NCI-H526 treated with DMSO at 0.1 percent for 48 hours (cell line): ENCODE data around the gene THBD.

Source experiments
- DNase-seq: peaks from one replicate; lab custom pipeline; 2025; lab: John Stamatoyannopoulos, UW

Gene THBD

DNA sequence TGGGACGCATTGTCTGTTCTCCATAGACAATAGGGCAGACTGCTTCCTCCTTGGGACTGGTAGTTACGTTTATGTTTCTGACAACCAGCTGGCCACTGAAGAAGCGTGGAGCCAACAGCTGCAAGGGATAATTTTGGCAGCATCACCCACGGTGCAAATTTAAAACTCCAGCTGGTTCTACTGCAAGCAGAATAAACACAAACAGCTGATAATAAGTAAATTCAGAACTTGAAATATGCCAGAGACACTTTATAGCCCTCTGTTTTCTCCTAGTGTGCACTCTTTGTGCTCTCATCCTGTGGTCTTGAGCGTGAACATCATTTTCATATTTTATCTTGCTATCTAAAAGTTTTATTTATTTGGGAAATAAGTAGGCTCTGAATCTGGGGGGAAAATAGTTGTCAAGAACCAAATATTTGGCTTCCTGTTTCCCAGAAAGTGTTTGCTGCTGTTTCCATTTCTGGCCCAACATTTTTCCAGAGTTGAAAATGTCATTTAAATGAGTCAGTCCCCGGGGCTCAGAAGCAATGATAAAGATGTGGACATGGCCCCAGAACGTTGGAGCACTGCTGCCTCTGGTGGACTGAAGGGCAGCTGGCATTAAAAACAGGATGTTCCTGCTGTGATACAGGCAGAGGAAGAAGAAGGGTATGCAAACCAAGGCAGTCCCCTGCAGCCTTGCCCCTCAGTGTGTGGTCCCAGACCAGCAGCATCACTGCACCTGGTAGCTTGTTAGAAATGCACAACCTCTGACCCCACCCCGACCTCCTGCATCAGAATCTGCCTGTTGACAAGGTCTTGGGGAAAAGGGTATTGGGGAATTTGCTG lies 12.5 kb upstream of the THBD start:
- no peak for DNase-seq

DNA sequence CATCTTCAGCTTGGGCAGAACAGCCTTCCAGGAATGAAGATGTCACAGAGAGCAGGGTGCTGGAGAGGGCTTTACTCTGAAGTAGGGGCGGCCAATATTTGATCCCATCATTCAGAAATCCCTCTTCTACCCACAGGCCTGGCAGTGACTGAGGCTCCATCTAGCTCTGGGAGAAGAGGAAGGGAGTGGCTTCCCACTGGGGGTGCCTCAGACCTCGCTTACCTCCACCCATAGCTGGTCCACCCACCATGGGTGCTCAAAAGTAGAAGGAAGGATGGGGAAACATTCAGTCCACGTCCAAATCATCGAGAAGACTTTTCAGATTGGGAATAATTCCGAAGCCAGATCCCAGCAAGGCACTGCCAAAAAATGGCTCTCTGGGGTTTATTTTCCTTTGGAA lies 11.8 kb upstream of the THBD start:
- DNase-seq = no peak

DNA sequence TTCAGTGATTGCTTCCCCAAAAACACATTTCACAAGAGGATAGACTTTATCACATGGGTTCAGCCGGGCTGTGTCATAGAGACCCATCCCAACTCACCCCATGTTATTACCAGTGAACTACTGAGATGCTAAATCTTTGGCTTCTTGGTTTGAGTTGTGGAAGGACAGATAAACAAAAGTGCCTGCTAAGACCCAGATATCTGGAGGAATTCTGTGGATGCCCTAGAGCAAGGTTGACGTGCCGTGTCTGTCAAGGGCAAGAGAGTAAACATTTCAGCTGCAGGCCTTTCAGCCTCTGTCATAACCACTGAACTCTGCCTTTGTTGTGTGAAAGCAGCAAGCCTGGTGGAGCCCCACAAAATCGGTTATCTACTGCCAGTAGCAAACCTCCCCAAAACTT lies 11.2 kb upstream of the THBD start:
- no peak for DNase-seq

DNA sequence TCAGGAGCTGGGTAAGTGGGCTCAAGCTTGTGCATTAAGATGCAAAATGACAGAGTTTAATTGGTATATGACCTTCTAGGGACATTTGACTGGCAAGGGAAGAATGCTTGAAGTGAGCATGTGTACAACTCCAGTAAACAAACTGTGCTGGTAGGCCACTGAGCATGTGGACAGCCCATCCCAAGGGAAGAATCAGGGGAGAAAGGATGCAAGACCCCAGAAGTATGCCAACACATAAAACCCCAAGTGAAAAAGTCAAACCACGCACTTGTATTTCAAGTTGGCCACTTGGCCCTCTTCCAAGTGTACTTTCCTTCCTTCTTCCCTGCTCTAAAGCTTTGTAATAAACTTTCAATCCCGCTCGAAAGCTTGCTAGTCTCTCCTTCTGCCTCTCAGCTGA lies 10.4 kb upstream of the THBD start:
- DNase-seq = no peak

DNA sequence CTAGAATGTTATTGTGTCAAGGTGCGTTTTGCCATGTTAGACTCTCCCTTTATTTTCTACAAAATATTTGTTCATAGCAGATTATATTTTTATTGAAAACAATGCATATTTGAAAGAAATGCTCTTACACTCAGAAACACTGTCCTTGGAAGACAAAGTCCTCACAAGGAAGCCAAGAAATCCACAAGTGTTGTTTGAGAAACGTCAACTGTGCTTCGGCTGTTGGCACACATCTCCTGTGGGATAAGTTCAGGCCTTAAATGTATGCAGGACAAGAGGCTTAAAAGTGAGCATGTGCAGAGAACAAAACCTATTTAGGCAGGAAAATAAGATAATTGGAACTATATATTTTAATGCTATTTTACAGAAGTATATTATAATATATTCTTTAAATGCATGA lies 9.5 kb upstream of the THBD start:
- DNase-seq = no peak

DNA sequence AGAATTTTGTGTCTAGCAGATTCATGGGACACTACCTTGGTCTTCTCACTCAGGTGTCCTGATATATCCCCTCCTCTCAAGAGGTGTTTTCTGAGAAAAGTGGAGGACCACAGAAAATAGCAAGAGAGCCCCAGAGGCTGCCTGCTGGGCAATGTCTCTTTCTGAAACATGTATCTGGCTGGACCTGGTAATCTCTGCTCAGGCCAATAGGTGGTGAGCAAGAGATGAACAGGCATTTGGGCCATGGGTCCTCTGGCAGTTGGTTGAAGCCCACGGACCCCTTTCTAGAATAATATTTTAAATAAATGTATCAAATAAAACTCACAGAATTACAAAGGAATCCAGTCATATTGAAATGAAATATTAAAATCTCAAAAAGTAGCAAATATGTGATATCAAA lies 8.8 kb upstream of the THBD start:
- no peak for DNase-seq

DNA sequence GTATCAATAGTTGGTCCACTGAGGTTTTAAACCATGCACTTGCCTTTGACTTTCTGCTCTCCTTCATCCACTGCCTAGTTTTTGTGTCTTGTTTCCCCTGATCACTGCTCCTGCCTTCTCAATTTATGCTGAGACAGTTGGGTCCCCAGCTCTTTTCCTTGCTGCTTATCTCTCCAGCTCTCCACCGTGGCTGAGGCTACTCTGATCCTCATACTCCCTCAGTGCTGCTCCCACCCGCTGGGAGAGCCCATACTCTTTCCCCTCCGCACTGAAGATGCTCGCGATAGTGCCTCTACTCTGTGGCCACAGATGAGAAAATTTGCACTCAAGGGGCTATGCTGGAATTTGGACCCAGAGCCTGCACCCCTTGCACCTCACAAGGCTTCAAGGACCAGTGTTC lies 3.4 kb upstream of the THBD start:
- DNase-seq = no peak

DNA sequence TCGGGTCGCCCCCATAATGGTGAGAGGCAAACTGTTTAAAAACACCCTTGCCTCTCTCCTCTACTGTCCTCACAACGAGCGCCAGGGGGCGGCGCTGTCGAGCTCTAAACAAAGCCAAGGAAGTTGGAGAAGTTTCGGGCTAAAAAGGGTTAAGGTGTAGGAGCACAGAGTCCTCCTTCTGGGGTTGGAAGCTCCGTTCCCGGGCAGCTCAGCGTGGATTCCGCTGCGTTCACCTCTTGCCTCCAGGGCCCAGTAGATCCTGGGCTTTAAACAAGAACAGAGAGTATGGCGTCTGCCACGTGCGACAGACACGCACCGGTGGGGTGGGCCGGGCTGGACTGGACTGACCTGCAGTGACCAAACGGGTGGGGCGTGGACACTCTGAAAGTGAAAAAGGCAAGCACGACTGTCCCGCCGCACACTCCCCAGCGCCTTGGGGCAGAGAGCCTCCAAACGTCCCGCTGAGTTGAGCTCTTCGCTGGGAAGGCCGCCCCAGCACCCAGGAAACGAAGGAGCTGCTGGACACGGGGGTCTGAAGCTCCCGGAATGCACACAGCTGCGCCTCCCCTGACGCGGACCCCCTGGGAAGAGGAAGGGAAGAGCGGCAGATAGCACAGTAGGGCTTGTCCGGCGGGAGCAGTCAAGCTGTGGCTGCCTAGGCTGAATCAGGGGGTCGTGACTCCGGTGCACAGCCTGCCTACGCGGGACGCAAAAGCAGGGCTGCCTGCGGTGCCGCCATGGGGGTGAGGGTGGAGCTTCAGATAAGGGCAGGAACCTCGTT lies 1.6 kb upstream of the THBD start:
- DNase-seq = no peak

DNA sequence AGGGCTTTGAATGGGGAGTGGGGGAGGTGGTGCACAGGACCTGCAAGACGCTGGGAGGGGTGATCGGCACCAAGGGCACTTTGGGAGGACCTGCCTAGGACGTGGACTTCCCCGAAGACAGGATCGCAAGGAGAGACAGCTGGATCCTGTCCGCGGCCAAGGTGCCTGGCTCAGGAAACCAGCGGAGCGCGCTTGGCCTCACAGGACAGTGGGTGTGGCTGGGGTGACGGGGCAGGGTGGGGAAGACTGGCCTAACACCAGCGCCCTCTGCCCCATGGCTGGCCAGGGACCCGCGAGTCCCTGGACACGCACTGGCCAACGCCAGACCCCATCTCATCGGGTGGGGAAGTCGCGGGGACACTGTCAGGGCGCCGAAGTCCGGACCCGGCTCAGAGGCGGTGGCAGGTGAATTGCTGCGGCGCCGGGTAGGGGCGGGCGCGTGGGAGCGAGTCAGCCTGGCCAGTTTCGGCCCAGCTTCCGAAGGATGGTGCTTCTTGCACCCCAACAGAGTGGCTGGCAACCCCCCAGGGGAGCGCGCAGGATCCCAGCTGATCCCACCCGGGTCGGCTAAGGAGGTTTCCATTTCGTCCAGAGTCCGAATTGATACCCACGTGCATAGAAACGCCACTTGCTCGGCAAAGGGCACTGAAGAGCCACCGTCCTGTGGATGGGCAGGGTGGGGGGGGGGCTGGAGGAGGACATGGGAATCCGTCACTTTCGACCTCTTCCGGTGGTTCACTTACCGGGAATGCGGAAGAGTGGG lies 785 bp upstream of the THBD start:
- DNase-seq = no peak

DNA sequence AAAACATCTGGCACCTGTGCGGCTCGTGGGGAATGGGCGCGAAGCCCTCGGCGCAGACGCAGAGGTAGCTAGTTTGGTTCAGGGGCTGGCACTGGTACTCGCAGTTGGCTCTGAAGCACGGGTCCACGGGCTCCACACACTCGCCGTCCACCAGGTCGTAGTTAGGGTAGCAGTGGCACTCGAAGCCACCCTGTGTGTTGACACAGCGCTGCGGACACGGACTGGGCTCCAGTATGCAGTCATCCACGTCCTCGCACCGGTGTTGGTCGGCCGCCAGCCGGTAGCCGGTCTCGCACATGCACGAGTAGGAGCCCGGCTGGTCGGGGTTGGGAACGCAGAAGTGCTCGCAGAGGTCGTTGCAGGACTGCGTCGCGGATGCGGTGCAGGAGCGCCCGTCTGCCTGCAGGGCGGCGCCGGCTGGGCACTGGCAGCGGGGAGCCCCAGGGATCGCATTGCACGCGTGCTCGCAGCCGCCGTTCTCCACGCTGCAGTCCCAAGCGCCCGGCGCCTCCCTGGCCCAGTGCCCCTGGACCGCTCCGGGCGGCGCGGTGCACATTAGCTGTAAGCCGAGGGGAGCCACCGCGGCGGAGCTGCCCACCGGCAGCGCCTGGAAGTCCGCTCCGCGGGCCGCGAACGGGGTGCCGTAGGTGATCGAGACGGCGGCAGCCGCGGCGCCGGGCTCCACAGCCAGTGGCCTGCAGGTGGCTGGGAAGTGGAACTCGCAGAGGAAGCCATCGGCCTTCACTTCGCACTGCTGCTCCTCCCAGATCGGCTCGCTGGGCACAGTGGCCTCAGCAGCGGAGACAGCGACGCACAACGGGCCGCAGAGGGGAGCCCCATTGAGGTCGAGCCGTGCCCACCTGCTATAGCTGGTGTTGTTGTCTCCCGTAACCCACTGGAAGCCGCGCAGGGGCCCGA lies 930 bp downstream of the THBD start:
- DNase-seq = peak; percentile 9

DNA sequence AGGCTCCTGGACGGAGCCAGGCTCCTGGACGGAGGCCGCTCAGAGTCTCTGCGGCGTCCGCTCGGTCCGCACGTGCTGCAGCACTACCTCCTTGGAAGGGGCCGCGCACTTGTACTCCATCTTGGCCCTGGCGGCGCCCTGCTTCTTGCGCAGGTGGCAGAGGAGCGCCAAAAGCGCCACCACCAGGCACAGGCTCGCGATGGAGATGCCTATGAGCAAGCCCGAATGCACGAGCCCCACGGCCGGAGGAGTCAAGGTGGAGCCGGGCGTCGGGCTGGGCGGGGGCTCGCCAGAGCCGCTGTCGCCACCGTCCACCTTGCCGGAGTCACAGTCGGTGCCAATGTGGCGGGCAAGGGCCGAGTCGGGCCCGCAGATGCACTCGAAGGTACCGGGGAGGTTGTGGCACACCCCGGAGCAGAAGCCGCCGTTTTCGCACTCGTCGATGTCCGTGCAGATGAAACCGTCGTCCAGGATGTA lies 1.7 kb downstream of the THBD start:
- peak; percentile 4 for DNase-seq

DNA sequence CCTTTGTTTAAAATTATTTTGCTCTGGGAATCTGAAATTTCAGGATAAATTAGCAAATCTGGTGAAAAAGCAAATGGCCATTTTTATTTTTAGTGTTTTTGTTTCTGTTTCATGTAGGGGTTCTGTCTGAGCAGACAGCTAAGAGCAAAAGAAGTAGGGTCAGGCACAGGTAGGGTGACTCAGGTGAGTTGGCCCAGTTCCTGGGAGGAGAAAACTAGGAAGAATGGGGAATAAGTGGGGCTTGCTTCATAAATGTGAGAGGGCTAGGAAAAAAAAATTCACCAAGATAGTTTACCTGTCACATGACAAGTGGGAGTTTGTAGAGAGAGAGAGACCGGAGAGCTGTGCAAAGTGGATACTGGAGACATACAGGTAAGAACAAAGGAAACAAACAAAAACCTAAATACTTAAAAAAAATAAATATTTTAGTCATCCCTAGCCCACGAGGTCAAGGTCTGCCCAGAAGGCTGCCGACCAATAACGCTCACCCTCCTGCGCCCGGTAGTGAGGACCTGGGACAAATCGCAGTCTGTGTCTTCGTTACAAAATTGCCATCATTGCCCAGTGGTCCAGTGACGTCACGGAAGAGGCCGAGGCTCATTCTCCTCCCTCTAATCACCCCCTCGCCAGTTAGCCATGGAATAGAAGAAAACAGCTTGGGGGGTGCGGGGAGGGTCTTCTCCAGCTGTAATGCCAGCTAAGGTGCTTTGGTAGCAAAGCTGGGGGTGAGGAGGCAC lies 2.3 kb downstream of the THBD start:
- DNase-seq = no peak

DNA sequence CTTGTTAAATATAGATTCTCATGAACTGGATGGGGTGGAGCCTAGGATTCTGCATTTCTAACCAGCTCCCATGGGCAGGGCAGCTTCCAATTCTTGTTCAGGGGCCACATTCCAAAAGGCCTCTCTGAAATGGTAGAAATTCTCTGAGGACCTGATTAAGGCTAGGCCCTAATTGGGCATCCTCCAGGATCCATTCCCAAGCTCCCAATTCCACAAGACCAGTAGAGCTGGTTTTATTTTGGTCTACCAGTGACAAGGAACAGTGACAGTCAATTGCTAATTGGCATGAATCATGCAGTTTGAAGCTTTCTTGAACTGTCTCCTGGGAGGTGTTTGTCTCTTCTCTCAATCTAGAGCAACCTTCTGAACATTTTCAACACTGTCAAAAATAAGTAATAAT lies 3.0 kb downstream of the THBD start:
- no peak for DNase-seq

DNA sequence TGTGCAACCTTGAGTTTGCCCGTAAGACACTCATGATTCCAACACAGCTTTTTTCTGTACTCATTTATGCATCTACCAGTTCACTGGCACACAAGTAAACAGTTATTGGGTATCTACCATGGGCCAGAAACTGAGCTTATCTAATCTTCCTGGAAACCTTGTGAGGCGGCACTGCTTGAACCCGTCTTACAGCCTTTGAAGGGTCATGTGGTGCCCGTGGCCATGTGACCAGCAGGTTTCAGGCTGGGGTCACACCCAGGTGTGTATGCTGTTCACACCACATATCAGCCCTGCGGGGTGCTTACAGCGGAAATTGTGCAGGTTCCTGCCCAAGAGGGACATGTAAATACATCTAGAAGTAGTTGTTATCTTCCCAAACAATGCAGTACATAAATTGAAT lies 6.1 kb downstream of the THBD start:
- DNase-seq = no peak

DNA sequence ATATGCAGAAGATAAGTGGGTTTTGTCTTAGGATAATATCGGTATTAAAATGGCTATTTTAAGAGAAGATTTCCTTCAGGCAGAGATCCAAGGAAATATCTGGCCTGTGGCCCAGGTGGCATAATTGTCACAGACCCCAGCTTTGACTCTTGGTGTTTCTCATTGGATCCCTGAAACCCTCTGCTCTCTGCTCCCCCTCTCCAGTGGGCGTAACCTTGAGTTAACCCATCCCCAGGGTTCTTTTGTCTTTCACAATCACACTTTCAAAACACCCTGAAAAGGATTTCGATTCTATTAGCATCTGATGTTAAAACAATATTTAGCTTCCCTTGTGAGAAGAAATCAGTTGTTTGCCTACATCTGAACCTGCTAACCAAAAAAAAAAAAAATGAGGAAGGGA lies 7.2 kb downstream of the THBD start:
- no peak for DNase-seq

DNA sequence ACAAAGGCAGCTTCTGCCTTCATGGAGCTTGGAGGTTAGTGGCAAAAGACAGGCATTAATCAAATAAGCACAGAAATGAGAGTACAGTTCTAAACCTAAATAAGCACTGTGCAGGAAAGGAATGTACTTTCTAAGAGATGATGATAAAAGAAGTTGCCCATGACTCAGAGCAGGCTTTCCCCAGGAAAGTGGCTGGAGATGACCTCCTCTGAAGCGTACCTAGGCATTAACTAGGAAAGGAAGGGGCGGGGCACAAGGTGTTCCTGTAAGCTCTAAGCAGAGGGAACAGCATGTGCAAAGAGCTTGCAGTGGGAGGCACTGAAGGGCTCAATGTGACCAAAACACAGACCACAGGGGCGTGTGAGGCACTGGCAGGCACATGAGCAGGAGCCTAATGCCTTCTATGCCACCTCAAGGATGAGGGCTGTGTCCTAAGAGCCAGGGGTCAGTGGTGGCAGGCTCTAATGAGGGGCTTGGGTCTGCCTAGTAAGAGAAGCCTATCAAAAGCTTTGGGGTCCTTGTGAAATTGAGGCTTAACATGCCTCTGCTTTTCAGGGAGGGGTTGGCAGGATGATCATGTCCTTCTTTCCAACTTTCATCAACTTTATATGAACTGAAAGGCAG lies 9.5 kb downstream of the THBD start:
- no peak for DNase-seq

DNA sequence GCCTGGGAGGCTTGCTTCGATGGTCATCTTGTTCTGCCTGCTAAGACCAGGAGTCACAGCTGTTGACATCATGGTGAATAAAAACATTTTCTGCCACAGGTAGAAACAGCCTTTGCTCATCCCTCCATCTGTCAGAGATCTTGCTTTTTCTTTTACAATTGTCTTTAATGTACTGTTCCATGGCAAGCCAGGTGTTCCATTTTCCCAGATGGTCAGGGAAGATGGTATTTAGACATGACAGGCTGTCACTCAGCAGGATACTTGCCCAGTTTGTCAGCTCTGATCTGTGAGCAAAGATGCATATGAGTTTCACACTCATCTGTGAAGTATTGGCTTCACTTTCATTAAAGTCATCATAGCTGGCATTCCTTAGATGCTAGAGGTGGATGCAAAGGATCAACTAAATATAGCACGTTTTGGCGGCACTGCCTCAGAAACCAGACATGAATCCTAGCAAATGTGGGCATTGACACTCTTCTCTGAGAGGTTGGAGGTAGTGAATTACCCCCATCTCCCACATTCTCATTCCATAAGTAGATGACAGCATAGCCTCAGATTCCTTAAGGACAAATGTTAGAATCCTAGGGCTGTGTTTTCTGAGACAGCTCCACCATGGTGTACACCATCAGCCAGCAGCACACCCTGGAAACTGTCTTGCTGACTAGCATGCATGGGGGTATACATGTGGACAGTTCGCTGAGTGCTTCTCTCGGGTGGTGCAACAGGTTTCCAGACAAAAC lies 10.2 kb downstream of the THBD start:
- DNase-seq = no peak

DNA sequence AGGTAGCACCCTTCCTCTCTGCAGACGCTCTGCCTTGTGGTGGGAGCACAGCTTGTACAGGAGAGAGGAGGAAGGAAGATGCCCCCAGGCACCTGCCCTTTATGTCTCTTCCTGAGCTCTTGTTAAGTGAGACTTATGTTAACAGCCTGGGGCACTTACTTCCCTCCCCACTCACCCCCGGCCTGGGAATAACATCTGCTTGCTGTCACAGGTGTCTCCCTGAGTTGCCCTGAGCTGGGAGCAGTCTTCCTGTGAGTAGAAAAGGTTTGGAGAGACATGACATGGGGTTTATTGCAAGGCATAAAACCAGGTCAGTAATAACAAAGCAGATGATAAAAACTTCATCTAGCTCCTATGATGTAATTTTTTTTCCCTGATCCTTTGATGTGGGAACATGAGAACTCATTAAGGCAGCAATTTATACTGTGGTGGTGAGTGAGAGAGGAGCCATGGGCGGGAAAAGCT lies 12.4 kb downstream of the THBD start:
- no peak for DNase-seq

DNA sequence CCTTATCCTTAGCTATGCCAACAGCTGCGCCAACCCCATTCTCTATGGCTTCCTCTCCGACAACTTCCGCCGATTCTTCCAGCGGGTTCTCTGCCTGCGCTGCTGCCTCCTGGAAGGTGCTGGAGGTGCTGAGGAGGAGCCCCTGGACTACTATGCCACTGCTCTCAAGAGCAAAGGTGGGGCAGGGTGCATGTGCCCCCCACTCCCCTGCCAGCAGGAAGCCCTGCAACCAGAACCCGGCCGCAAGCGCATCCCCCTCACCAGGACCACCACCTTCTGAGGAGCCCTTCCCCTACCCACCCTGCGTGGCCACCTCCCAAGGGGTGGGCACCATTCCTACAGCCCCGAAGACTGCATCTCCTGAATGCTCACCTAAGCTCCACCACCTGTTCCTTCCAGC lies 13.1 kb downstream of the THBD start:
- DNase-seq = no peak

DNA sequence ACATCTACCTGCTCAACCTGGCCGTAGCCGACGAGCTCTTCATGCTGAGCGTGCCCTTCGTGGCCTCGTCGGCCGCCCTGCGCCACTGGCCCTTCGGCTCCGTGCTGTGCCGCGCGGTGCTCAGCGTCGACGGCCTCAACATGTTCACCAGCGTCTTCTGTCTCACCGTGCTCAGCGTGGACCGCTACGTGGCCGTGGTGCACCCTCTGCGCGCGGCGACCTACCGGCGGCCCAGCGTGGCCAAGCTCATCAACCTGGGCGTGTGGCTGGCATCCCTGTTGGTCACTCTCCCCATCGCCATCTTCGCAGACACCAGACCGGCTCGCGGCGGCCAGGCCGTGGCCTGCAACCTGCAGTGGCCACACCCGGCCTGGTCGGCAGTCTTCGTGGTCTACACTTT lies 13.7 kb downstream of the THBD start:
- DNase-seq = no peak
